Measurements from ENCODE around the gene AKT2. TPM values are rescaled to one million over a fixed set of nuclear protein-coding genes. Genes with fewer than 3 reads are reported as not detected.

The AKT2 gene
- polyA plus RNA-seq, 1 donor: 101 TPM

DNA sequence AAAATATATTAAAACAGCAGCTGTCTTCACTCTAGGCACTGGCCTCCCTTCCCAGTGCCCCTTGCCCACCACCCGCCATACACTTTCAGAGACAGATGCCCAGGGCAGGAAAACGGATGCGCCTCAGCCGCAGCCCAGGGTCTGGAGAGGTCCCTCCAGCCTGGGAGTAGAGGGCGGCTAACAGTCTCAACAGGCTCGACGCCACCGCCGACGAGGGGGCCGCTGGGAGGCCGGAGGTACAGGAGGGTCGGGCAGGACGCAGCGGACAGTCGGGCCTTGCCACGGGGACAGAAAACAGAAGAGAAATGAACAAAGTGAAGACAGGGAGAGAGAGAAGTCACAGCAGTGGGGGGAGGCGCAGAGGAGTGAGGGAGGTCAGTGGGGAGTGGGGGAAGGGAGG, 35.9 kb upstream of the AKT2 start:
- Histone ChIP-seq H3K36me3 (ENCODE audit: control insufficient read depth, insufficient read depth, low read length) (peaks cover 58% of the 10 kb centered on the region), H3K9me3 (ENCODE audit: control insufficient read depth, low read depth, low read length) (no peaks in the 10 kb centered on the region), H3K4me3 (ENCODE audit: low read length) (no peak overlapping the region), H3K27me3 (ENCODE audit: control insufficient read depth, insufficient read depth, low read length) (no peaks in the 10 kb centered on the region), H3K27ac (ENCODE audit: low read length) (no peak overlapping the region), H3K4me1 (ENCODE audit: control insufficient read depth, insufficient read depth, low read length) (no peaks in the 10 kb centered on the region)
- no peak for DNase-seq
- 96% methylated on average over 13 of the region's 18 CpGs for WGBS (ENCODE audit: insufficient coverage, low lambda C conversion rate)

DNA sequence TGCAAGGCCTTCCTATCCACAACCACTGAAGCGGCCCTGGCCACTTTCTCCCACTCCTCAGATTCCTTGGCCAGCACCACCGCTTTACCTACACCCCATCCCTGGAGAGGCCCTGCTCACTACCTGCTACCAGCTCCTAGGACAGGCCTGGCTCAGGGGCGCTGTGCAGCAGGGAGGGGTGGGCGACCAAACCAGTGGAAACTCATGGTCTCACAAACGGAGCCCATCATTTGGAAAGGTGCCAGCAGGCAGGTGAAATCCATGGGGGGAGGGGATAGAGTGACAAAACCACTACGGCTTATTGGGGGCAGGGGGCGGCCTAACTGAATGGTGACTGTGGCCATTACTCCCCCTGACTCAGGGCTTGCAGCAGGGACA, 35.4 kb upstream of the AKT2 start:
- no CpG with 5 or more reads among the region's 7 CpGs for WGBS (ENCODE audit: insufficient coverage, low lambda C conversion rate)
- no peak for DNase-seq
- Histone ChIP-seq H3K9me3 (ENCODE audit: control insufficient read depth, low read depth, low read length) (no peaks in the 10 kb centered on the region), H3K36me3 (ENCODE audit: control insufficient read depth, insufficient read depth, low read length) (peaks cover 53% of the 10 kb centered on the region), H3K4me3 (ENCODE audit: low read length) (no peak overlapping the region), H3K27me3 (ENCODE audit: control insufficient read depth, insufficient read depth, low read length) (no peaks in the 10 kb centered on the region), H3K4me1 (ENCODE audit: control insufficient read depth, insufficient read depth, low read length) (no peaks in the 10 kb centered on the region), H3K27ac (ENCODE audit: low read length) (no peak overlapping the region)

DNA sequence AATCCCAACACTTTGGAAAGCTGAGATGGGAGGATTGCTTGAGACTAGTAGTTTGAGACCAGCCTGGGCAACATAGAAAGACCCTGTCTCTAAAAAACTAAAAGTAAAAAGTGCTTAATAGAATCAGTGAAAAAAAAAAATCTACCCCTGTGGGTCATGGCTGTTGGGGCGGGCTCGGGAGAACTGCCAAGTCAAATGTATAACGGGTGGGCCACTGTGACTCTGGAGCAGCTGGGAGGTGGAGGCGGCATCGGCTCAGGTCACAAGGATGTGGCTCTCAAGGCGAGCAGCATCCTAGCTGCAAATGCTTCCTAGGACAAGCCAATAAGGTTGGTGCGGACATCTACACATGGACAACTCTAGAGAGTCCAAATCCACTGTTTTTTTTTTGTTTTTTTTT, 32.2 kb upstream of the AKT2 start:
- no peak for DNase-seq
- H3K4me3 ChIP-seq (ENCODE audit: low read length): no peak overlapping the region
- H3K36me3 ChIP-seq (ENCODE audit: control insufficient read depth, insufficient read depth, low read length): peaks cover 26% of the 10 kb centered on the region
- no peaks in the 10 kb centered on the region for H3K27me3 ChIP-seq (ENCODE audit: control insufficient read depth, insufficient read depth, low read length)
- WGBS (ENCODE audit: insufficient coverage, low lambda C conversion rate): no CpG with 5 or more reads among the region's 7 CpGs
- H3K27ac ChIP-seq (ENCODE audit: low read length): no peak overlapping the region
- no peaks in the 10 kb centered on the region for H3K9me3 ChIP-seq (ENCODE audit: control insufficient read depth, low read depth, low read length)
- no peaks in the 10 kb centered on the region for H3K4me1 ChIP-seq (ENCODE audit: control insufficient read depth, insufficient read depth, low read length)

- Histone ChIP-seq H3K4me1 (ENCODE audit: control insufficient read depth, insufficient read depth, low read length) (no peaks in the 10 kb centered on the region), H3K9me3 (ENCODE audit: control insufficient read depth, low read depth, low read length) (no peaks in the 10 kb centered on the region), H3K36me3 (ENCODE audit: control insufficient read depth, insufficient read depth, low read length) (peaks cover 12% of the 10 kb centered on the region), H3K27ac (ENCODE audit: low read length) (no peak overlapping the region), H3K4me3 (ENCODE audit: low read length) (no peak overlapping the region), H3K27me3 (ENCODE audit: control insufficient read depth, insufficient read depth, low read length) (no peaks in the 10 kb centered on the region)
- whole genome bisulfite sequencing (ENCODE audit: insufficient coverage, low lambda C conversion rate): no CpG with 5 or more reads among the region's 5 CpGs
- DNase-seq: no peak
These were observed 30.8 kb upstream of the AKT2 start for GRCh38 chr19:40315812-40316470.

GRCh38 chr19:40314656-40315055, 29.5 kb upstream of the AKT2 start:
- no peak overlapping the region for H3K4me3 ChIP-seq (ENCODE audit: low read length)
- H3K27ac ChIP-seq (ENCODE audit: low read length): no peak overlapping the region
- no peak for DNase-seq
- H3K9me3 ChIP-seq (ENCODE audit: control insufficient read depth, low read depth, low read length): no peaks in the 10 kb centered on the region
- H3K4me1 ChIP-seq (ENCODE audit: control insufficient read depth, insufficient read depth, low read length): no peaks in the 10 kb centered on the region
- H3K36me3 ChIP-seq (ENCODE audit: control insufficient read depth, insufficient read depth, low read length): peaks cover 6% of the 10 kb centered on the region
- H3K27me3 ChIP-seq (ENCODE audit: control insufficient read depth, insufficient read depth, low read length): no peaks in the 10 kb centered on the region
- 100% methylated on average over 1 of the region's 2 CpGs for WGBS (ENCODE audit: insufficient coverage, low lambda C conversion rate)

DNA sequence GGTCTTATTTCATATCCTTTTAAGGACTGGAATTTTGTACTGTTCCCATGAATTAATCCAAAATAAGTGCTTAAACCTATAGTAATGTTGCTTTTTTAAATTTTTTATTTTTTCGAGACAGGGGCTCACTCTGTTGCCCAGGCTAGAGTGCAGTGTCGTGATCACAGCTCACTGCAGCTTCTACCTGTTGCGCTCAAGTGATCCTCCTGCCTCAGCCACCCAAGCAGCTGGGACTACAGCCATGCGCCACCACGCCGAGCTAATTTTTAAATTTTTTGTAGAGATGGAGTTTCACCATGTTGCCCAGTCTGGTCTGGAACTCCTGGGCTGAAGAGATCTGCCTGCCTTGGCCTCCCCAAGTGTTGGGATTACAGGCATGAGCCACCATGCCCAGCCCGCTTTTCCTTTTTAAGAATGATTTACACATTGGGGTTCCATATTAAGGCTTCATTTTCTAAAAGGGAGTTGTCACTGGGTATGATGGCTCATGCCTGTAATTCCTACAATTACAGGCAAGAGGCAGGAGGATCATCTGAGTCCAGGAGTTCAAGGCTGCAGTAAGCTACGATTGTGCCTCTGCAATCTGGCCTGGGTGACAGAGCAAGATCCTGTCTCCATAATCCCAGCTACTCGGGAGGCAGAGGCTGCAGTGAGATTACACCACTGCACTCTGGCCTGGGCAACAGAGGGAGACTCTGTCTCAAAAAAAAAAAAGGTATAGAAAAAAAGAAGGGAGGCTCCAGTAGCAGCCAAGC, 28.3 kb upstream of the AKT2 start:
- no peaks in the 10 kb centered on the region for H3K9me3 ChIP-seq (ENCODE audit: control insufficient read depth, low read depth, low read length)
- H3K36me3 ChIP-seq (ENCODE audit: control insufficient read depth, insufficient read depth, low read length): peaks cover 3% of the 10 kb centered on the region
- no peaks in the 10 kb centered on the region for H3K4me1 ChIP-seq (ENCODE audit: control insufficient read depth, insufficient read depth, low read length)
- 100% methylated on average over 1 of the region's 9 CpGs for WGBS (ENCODE audit: insufficient coverage, low lambda C conversion rate)
- no peak for DNase-seq
- no peak overlapping the region for H3K27ac ChIP-seq (ENCODE audit: low read length)
- H3K4me3 ChIP-seq (ENCODE audit: low read length): no peak overlapping the region
- no peaks in the 10 kb centered on the region for H3K27me3 ChIP-seq (ENCODE audit: control insufficient read depth, insufficient read depth, low read length)

- no peaks in the 10 kb centered on the region for H3K4me1 ChIP-seq (ENCODE audit: control insufficient read depth, insufficient read depth, low read length)
- H3K9me3 ChIP-seq (ENCODE audit: control insufficient read depth, low read depth, low read length): no peaks in the 10 kb centered on the region
- no peaks in the 10 kb centered on the region for H3K36me3 ChIP-seq (ENCODE audit: control insufficient read depth, insufficient read depth, low read length)
- DNase-seq: no peak
- H3K27ac ChIP-seq (ENCODE audit: low read length): no peak overlapping the region
- no CpG with 5 or more reads among the region's 2 CpGs for WGBS (ENCODE audit: insufficient coverage, low lambda C conversion rate)
- no peaks in the 10 kb centered on the region for H3K27me3 ChIP-seq (ENCODE audit: control insufficient read depth, insufficient read depth, low read length)
- no peak overlapping the region for H3K4me3 ChIP-seq (ENCODE audit: low read length)
These were observed 27.4 kb upstream of the AKT2 start for GRCh38 chr19:40312533-40312932.

DNA sequence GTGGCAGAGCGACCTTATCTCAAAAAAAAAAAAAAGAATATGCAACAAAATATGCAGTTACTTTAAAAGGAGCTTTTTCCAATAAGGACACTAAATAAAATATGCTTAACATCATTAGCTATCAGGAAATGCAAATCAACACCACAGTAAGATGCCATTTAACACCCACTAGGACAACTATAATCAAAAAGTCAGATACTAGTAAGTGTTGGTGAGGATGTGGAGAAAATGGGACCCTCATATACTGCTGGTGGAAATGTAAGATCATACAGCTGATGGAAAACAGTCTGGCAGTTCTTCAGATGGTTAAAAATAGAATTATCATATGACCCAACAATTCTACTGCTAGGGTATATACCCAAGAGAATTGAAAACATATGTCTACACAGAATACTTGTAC, 24.5 kb upstream of the AKT2 start:
- no peaks in the 10 kb centered on the region for H3K9me3 ChIP-seq (ENCODE audit: control insufficient read depth, low read depth, low read length)
- no peaks in the 10 kb centered on the region for H3K36me3 ChIP-seq (ENCODE audit: control insufficient read depth, insufficient read depth, low read length)
- no peak overlapping the region for H3K4me3 ChIP-seq (ENCODE audit: low read length)
- no peaks in the 10 kb centered on the region for H3K4me1 ChIP-seq (ENCODE audit: control insufficient read depth, insufficient read depth, low read length)
- no peak for DNase-seq
- no CpG with 5 or more reads among the region's 1 CpG for WGBS (ENCODE audit: insufficient coverage, low lambda C conversion rate)
- no peaks in the 10 kb centered on the region for H3K27me3 ChIP-seq (ENCODE audit: control insufficient read depth, insufficient read depth, low read length)
- H3K27ac ChIP-seq (ENCODE audit: low read length): no peak overlapping the region

DNA sequence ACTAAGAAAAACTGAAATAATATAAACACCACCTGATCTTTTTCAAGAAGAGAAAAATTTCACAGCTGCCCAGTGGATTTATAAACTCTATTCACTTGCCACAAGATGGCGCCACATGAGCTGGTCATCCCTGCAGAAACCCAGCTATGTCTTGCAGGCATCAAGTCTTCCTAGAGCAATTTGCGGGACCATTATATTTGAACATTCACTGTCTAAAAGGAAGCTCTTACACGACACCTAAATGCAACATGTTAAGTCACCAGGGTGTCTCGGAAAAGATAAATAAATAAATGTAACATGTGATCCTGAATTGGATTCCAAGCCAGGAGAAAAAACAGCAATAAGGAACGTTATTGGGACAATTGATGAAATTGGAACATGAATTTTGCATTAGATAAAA, 20.3 kb upstream of the AKT2 start:
- Histone ChIP-seq H3K36me3 (ENCODE audit: control insufficient read depth, insufficient read depth, low read length) (no peaks in the 10 kb centered on the region), H3K4me1 (ENCODE audit: control insufficient read depth, insufficient read depth, low read length) (no peaks in the 10 kb centered on the region), H3K4me3 (ENCODE audit: low read length) (no peak overlapping the region), H3K9me3 (ENCODE audit: control insufficient read depth, low read depth, low read length) (no peaks in the 10 kb centered on the region), H3K27ac (ENCODE audit: low read length) (no peak overlapping the region), H3K27me3 (ENCODE audit: control insufficient read depth, insufficient read depth, low read length) (no peaks in the 10 kb centered on the region)
- 26% methylated on average over 3 of the region's 5 CpGs for WGBS (ENCODE audit: insufficient coverage, low lambda C conversion rate)
- peak; percentile 64 to 76 for DNase-seq

DNA sequence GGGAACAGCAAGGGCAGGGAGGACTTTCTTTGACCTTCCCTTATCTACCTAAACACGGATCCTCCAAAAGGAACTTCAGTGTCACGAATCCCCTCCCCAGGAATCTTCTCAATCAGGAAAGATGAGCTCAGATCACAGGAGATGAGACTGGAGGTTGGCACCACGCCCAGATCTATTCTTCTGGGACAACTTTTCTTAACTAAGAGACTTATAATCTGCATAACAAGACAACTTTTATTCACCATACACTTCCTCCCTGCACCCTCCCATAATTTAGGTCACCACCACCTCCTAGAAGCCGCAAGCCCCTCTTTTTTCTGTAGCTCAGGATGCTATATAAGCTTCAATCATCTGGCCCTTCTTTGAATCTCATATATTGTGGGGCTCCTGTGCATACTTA, 19.2 kb upstream of the AKT2 start:
- no peak for DNase-seq
- no peaks in the 10 kb centered on the region for H3K27me3 ChIP-seq (ENCODE audit: control insufficient read depth, insufficient read depth, low read length)
- H3K4me3 ChIP-seq (ENCODE audit: low read length): no peak overlapping the region

GRCh38 chr19:40303765-40304164, 18.6 kb upstream of the AKT2 start:
- Histone ChIP-seq H3K36me3 (ENCODE audit: control insufficient read depth, insufficient read depth, low read length) (no peaks in the 10 kb centered on the region), H3K27me3 (ENCODE audit: control insufficient read depth, insufficient read depth, low read length) (no peaks in the 10 kb centered on the region), H3K4me1 (ENCODE audit: control insufficient read depth, insufficient read depth, low read length) (no peaks in the 10 kb centered on the region), H3K4me3 (ENCODE audit: low read length) (no peak overlapping the region), H3K9me3 (ENCODE audit: control insufficient read depth, low read depth, low read length) (no peaks in the 10 kb centered on the region), H3K27ac (ENCODE audit: low read length) (no peak overlapping the region)
- no CpG with 5 or more reads among the region's 2 CpGs for WGBS (ENCODE audit: insufficient coverage, low lambda C conversion rate)
- no peak for DNase-seq

More for the DNA sequence above, 19.2 kb upstream of the AKT2 start:
- Histone ChIP-seq H3K36me3 (ENCODE audit: control insufficient read depth, insufficient read depth, low read length) (no peaks in the 10 kb centered on the region), H3K9me3 (ENCODE audit: control insufficient read depth, low read depth, low read length) (no peaks in the 10 kb centered on the region), H3K4me1 (ENCODE audit: control insufficient read depth, insufficient read depth, low read length) (no peaks in the 10 kb centered on the region), H3K27ac (ENCODE audit: low read length) (no peak overlapping the region)
- WGBS (ENCODE audit: insufficient coverage, low lambda C conversion rate): no CpG with 5 or more reads among the region's 4 CpGs
